T47D (cell line): ENCODE measurements around the gene CDK17.

Experiments
- DNase-seq, 2 experiments: peaks; one replicate each; pipeline versions ENCODE4 v3.0.0 to v3.0.0-alpha.2; 2011 to 2012; ENCODE audit warnings: low read depth in 1 of 2, low spot score in 1 of 2
- JUND ChIP-seq: IDR thresholded peaks from 2 replicates; pipeline ENCODE4 v1.6.1; 2012; ENCODE audit warnings: low read depth
- in situ Hi-C: cut with HindIII; loops from 2 replicates; pipeline ENCODE4 v1.10.0; 2016; ENCODE audit warnings: low sequenced_read_pairs, low pct_unique_long_range_greater_than_20kb

Gene CDK17

GRCh38 chr12:96265836-96266235 is 134.4 kb downstream of the CDK17 start:
- DNase-seq, result no peak
- TF ChIP-seq JUND, result no peak
- in situ Hi-C loops, result no loop called here

- in situ Hi-C loops, result no loop called here
- TF ChIP-seq JUND, result no peak
- DNase-seq, result no peak
These were observed 134.8 kb downstream of the CDK17 start for GRCh38 chr12:96265400-96265799.

GRCh38 chr12:96263449-96263902 is 136.8 kb downstream of the CDK17 start:
- peak in 1 of 2 experiments; percentile 73 for DNase-seq
- in situ Hi-C loops, result no loop called here
- no peak for TF ChIP-seq JUND

- in situ Hi-C loops, result no loop called here
- DNase-seq, result no peak
- no peak for TF ChIP-seq JUND
These were observed 138.7 kb downstream of the CDK17 start for GRCh38 chr12:96261557-96261956.

- TF ChIP-seq JUND, result no peak
- in situ Hi-C loops, result no loop called here
- DNase-seq, result no peak
These were observed 139.6 kb downstream of the CDK17 start for GRCh38 chr12:96260644-96261043.

- DNase-seq, result no peak
- in situ Hi-C loops, result no loop called here
- no peak for TF ChIP-seq JUND
These were observed 140.0 kb downstream of the CDK17 start for GRCh38 chr12:96260231-96260630.

GRCh38 chr12:96258104-96258961 is 141.9 kb downstream of the CDK17 start:
- DNase-seq, result peak in 1 of 2 experiments; percentile 51
- in situ Hi-C loops, result no loop called here

GRCh38 chr12:96257550-96258103 is 142.6 kb downstream of the CDK17 start:
- peak in 1 of 2 experiments; percentile 22 for DNase-seq
- in situ Hi-C loops, result no loop called here

More at GRCh38 chr12:96258104-96258961, 141.9 kb downstream of the CDK17 start:
- no peak for TF ChIP-seq JUND

GRCh38 chr12:96256672-96257361 is 143.4 kb downstream of the CDK17 start:
- no peak for DNase-seq
- in situ Hi-C loops, result no loop called here
- no peak for TF ChIP-seq JUND

More at GRCh38 chr12:96257550-96258103, 142.6 kb downstream of the CDK17 start:
- TF ChIP-seq JUND, result no peak

- in situ Hi-C loops, result no loop called here
- no peak for DNase-seq
- TF ChIP-seq JUND, result no peak
These were observed 145.2 kb downstream of the CDK17 start for GRCh38 chr12:96255077-96255476.

- no peak for DNase-seq
- TF ChIP-seq JUND, result no peak
- in situ Hi-C loops, result no loop called here
These were observed 150.0 kb downstream of the CDK17 start for GRCh38 chr12:96250119-96250685.
